Psoas muscle (tissue), 8 donors: ENCODE measurements around the gene EMC10. TPM values are rescaled to one million over a fixed set of nuclear protein-coding genes. Genes with fewer than 3 reads are reported as not detected.

Source experiments
- ATAC-seq, 4 donors: fragments of 200-7000 bp; cut with Tn5 transposase; one replicate each; pipeline ENCODE4 v1.9.1; 2020; ENCODE audit warnings: moderate library complexity in 3 of 4, mild to moderate bottlenecking in 2 of 4
- DNase-seq, 2 donors: peaks; one replicate each; pipeline ENCODE4 v3.0.0-alpha.2; 2020
- H3K27ac ChIP-seq: fragments of 200-600 bp; one replicate; pipeline ENCODE4 v1.8.0; 2022
- H3K27me3 ChIP-seq, 3 donors: fragments of 200-600 bp in 1 of 3; one replicate each; pipeline versions ENCODE4 v1.6.1 to v1.8.0; 2013 to 2022; ENCODE audit warnings: low read length in 2 of 3, mild to moderate bottlenecking in 2 of 3, moderate library complexity in 1 of 3; ENCODE audit not compliant: insufficient read depth in 3 of 3
- H3K36me3 ChIP-seq, 2 donors: fragments of 200-600 bp in 1 of 2; one replicate each; pipeline versions ENCODE4 v1.6.1 to v1.8.0; 2013 to 2022; ENCODE audit warnings: low read depth in 1 of 2, mild to moderate bottlenecking in 1 of 2, moderate library complexity in 1 of 2; ENCODE audit not compliant: insufficient read depth in 1 of 2
- H3K4me1 ChIP-seq: fragments of 200-600 bp; one replicate; pipeline ENCODE4 v1.8.0; 2022
- H3K4me3 ChIP-seq: fragments of 200-600 bp; one replicate; pipeline ENCODE4 v1.8.0; 2022; ENCODE audit warnings: mild to moderate bottlenecking
- H3K9me3 ChIP-seq: fragments of 200-600 bp; one replicate; pipeline ENCODE4 v1.8.0; 2022
- WGBS, 3 donors: extraction: QIAGEN DNeasy Blood & Tissue Kit; methylation state at CpG; one replicate each; pipeline versions ENCODE4 v1.1.6 to v1.1.7; 2013; 5-methylcytosine and 5-hydroxymethylcytosine counted together
- intact Hi-C, 2 donors: fragments of 100-400 bp; cut with DNase I; formaldehyde crosslinking; loops; one replicate each; pipeline versions ENCODE4 v1.11.0 to v1.14.2; 2022
- polyA plus RNA-seq, 3 donors: library from polyadenylated mRNA; stranded (reverse); fragments of 200-250 nt; gene quantifications; one replicate each; pipeline ENCODE4 v1.2.3, GENCODE V29; 2013
- total RNA-seq, 4 donors: library from RNA; stranded (reverse); fragmentation: NEBNext Ultra II Directional in 2 of 4; extraction: Animal tissue kit (Norgen Biotek cat#: 25700) in 2 of 4; gene quantifications; one replicate each; pipeline versions ENCODE4 v1.2.1 to v1.2.4, GENCODE V29; 2021 to 2023
- TF ChIP-seq, protein P1 (sequence below): fragments of 200-600 bp; IDR thresholded peaks from one replicate; pipeline ENCODE4 v1.8.0; 2022; ENCODE audit warnings: antibody characterized with exemption
- donor health status: healthy with polysubstance abuse.
- donor health status: DM: no; HTN: no; CAD: no; lungs with moderate emphysema.
- donor health status: Bipolar disorder and iron deficiency.
- donor health status: healthy.
- donor health status: DM: yes; HTN: yes; CAD: no.
- donor health status: DM: no; HTN: no; CAD: no.
- donor health status: DM: no; HTN: no; CAD: no.
- donor health status: DM: yes; HTN: yes; CAD: no.

EMC10 gene
- total and polyA plus RNA-seq, 7 donors, result 32.6 to 47.5 (median 37.6) TPM

DNA sequence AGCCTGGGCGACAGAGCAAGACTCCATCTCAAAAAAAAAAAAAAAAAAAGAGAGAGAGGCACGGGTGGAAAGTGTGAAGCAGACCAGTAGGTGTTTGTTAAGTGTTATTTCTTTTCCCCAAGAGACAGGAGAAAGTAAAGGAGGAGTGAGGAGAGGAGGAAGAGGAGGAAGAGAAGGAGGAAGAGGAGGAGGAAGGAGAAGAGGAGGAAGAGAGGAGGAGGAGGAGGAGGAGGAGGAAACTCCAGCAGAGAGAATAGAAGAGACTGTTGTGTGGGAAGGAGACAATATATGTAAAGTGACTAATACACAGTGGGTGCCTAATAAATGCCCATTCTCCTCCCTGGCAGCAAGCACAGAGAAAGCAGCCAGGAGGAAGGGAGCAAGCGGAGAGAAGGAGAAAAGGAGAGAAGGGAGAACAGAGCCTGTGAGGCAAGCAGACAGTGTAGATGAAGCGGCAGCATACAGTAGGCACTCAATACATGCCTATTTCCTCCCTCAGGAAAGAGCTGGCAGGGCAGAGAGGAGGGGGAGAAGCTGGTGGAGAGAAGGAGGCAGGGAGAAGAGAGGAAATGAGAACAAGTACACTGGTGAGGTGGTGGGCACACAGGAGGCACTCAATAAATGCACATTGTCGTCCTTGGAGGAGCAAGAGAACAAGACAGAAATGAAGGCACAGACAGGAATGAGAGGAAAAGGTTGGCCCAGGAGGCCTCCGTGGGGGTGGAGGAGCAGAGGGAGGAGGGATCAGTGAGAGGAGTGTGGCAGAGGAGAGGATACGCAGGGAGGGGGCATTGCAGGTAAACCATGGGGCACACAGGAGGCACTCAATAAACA lies 18.1 kb downstream of the EMC10 start:
- H3K4me3 ChIP-seq, result no peak overlapping the region
- TF ChIP-seq, protein P1, sequence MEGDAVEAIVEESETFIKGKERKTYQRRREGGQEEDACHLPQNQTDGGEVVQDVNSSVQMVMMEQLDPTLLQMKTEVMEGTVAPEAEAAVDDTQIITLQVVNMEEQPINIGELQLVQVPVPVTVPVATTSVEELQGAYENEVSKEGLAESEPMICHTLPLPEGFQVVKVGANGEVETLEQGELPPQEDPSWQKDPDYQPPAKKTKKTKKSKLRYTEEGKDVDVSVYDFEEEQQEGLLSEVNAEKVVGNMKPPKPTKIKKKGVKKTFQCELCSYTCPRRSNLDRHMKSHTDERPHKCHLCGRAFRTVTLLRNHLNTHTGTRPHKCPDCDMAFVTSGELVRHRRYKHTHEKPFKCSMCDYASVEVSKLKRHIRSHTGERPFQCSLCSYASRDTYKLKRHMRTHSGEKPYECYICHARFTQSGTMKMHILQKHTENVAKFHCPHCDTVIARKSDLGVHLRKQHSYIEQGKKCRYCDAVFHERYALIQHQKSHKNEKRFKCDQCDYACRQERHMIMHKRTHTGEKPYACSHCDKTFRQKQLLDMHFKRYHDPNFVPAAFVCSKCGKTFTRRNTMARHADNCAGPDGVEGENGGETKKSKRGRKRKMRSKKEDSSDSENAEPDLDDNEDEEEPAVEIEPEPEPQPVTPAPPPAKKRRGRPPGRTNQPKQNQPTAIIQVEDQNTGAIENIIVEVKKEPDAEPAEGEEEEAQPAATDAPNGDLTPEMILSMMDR, result no peak
- WGBS, 3 donors, result 36 to 51% (median 40%) methylated on average over 6 to 7 of the region's 7 CpGs
- H3K9me3 ChIP-seq, result no peaks in the 10 kb centered on the region
- no peaks in the 10 kb centered on the region for H3K27me3 ChIP-seq
- DNase-seq, result peak; percentile 4 to 16
- peaks cover 14% of the 10 kb centered on the region for H3K4me1 ChIP-seq
- intact Hi-C loops, result no loop called here
- no peak overlapping the region for H3K27ac ChIP-seq
- no peaks in the 10 kb centered on the region for H3K36me3 ChIP-seq
- ATAC-seq, result no peak

DNA sequence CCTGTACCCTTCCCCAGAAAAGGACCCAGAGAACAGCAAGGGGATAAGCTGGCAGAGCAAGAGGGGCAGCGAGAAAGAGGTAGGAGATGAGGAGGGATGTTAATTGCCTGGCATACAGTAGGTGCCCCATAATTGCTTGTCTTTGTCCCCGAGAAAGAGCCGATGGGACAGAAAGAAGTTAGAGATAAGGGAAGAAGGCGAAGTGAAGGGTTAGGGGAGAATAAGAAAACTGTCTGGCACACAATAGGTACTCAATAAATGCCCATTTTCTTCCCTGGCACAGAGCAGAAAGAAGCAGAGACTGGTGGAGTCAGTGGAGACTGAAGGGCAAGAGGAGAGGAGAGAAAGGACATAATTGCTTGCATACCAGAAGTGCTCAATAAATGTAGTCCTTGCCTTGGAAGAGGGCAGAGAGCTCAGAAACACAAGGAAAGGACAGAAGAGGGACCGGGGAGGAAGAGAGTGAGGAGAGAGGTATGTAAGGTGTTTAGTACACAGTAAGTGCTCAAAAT lies 18.8 kb downstream of the EMC10 start:
- intact Hi-C loops, result no loop called here
- H3K9me3 ChIP-seq, result no peaks in the 10 kb centered on the region
- peaks cover 9% of the 10 kb centered on the region for H3K4me1 ChIP-seq
- ATAC-seq, result no peak
- DNase-seq, result no peak
- H3K36me3 ChIP-seq, result no peaks in the 10 kb centered on the region
- H3K4me3 ChIP-seq, result no peak overlapping the region
- WGBS, 3 donors, result 37 to 67% (median 37%) methylated on average over 5 of the region's 5 CpGs
- peak overlapping the region; percentile 38 for H3K27ac ChIP-seq
- no peaks in the 10 kb centered on the region for H3K27me3 ChIP-seq
- TF ChIP-seq, protein P1, result no peak

DNA sequence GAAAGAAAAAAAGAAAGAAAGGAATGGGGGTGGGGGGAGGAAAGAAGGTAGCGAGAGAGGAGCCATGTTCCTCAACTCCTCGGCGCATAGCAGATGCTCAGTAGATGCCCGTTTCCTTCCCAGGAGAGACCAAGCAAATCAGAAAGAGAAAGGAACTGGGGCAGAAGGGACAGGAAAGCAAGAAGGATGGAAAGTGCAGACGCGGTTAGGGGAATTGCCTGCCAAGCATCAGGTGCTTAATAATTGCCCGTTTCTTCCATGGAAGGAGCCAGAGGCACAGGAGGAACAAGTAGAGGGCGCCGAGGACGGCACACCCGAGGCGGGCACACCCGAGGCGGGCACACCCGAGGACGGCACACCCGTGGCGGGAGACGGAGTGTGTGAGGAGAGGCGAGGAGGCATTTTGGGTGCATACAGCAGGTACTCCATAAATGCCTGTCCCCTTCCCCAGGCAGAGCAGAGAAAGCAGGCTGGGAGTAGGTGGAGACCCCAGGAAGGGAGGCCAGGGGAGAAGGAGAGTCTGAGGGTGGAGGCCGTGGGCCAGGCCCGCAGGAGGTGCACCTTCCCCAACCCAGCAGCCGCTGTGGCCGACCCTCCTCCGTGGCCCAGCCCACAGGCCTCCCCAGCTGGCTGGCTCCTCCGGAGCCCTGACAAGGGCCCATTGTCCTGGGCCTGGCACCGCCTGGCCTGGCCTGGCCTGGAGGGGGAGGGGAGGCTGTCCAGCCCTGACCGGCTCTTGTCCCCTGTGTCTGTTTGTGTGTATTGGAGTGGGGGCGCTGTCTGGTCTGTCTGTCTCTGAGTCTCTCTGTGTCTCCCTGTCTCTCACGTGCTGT lies 20.1 kb downstream of the EMC10 start:
- Histone ChIP-seq H3K4me3 (peak overlapping the region; percentile 72), H3K36me3 (no peaks in the 10 kb centered on the region), H3K27ac (peak overlapping the region; percentile 73), H3K27me3 (no peaks in the 10 kb centered on the region), H3K9me3 (no peaks in the 10 kb centered on the region), H3K4me1 (peaks cover 6% of the 10 kb centered on the region)
- ATAC-seq, result peak; percentile 18 to 48 (median 28)
- TF ChIP-seq, protein P1, result no peak
- WGBS, 3 donors, result 26 to 38% (median 29%) methylated on average over 27 to 30 of the region's 30 CpGs
- peak; percentile 52 to 73 for DNase-seq
- intact Hi-C loops, result no loop called here

DNA sequence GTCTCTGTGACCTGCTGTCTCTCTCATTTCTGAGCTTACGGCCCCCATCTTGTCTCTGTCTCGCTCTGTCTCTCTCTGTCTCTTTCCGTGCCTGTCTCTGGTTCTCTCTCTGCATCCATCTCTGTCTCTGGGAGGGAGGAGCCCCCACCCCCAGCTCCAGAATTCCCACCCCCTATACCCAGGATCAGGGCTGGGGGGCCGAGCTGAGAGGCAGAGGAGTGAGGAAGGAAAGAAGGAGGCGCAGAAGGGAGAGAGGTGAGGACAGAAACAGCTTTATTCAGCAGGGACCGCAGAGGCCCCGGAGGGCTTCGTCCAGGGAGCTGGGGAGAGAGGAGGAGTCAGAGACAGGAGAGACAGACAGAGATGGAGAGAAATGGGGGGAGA lies 20.7 kb downstream of the EMC10 start:
- WGBS, 3 donors, result 20 to 39% (median 31%) methylated on average over 8 of the region's 8 CpGs
- no peak for ATAC-seq
- TF ChIP-seq, protein P1, result no peak
- intact Hi-C loops, result no loop called here
- Histone ChIP-seq H3K27ac (peak overlapping the region; percentile 73), H3K27me3 (no peaks in the 10 kb centered on the region), H3K4me1 (peaks cover 7% of the 10 kb centered on the region), H3K4me3 (peak overlapping the region; percentile 72), H3K36me3 (no peaks in the 10 kb centered on the region), H3K9me3 (no peaks in the 10 kb centered on the region)
- peak in 1 of 2 donors; percentile 9 for DNase-seq
